HEK293 (cell line): ENCODE data around the gene GPAM.

Experiments
- CTCF ChIA-PET: fragments of 350-600 bp; formaldehyde crosslinking; extraction: SDS; loops from one replicate; lab custom pipeline; 2021; ENCODE audit warnings: antibody characterized with exemption; lab: Yijun Ruan, JAX
- POLR2A ChIA-PET: fragments of 300-600 bp; formaldehyde crosslinking; extraction: SDS; loops from one replicate; lab custom pipeline; 2020; ENCODE audit warnings: antibody characterized with exemption, inconsistent platforms; lab: Yijun Ruan, JAX
- H3K27ac ChIP-seq: fragments of 200-500 bp; sonication (Bioruptor generic); 2 replicates; pipeline ENCODE4 v1.5.1; 2014; ENCODE audit warnings: low read depth, low read length, control low read depth, inconsistent platforms; ENCODE audit errors: extremely low read depth
- H3K36me3 ChIP-seq, 2 experiments: fragments of 200-500 bp in 1 of 2; sonication (Bioruptor generic) in 1 of 2; 1 replicate in 1 of 2; 2 replicates in 1 of 2; pipeline ENCODE4 v1.5.1; 2014 to 2017; ENCODE audit warnings: inconsistent platforms in 2 of 2, low read length in 2 of 2; ENCODE audit not compliant: control insufficient read depth in 2 of 2, insufficient read depth in 1 of 2
- H3K4me1 ChIP-seq: fragments of 200-500 bp; sonication (Bioruptor generic); 2 replicates; pipeline ENCODE4 v1.5.1; 2014; ENCODE audit warnings: mild to moderate bottlenecking, low read length, inconsistent platforms; ENCODE audit not compliant: control insufficient read depth, insufficient read depth
- H3K4me3 ChIP-seq: 2 replicates; pipeline ENCODE4 v1.5.1; 2011; ENCODE audit warnings: low read depth, mild to moderate bottlenecking, control low read depth, low read length, moderate library complexity
- H3K9me3 ChIP-seq: fragments of 200-500 bp; sonication (Bioruptor generic); 2 replicates; pipeline ENCODE4 v1.5.1; 2014; ENCODE audit warnings: low read depth, low read length, inconsistent platforms; ENCODE audit not compliant: control insufficient read depth, insufficient read depth
- EGR2 ChIP-seq: fragments of 450-650 bp; formaldehyde crosslinking; IDR thresholded peaks from 2 replicates; pipeline ENCODE4 v1.5.1; 2016; ENCODE audit warnings: low read depth, missing biosample characterization, missing genetic modification characterization
- FEZF1 ChIP-seq: fragments of 450-650 bp; formaldehyde crosslinking; IDR thresholded peaks from 2 replicates; pipeline ENCODE4 v1.5.1; 2016; ENCODE audit warnings: missing biosample characterization, missing genetic modification characterization
- GFI1B ChIP-seq: fragments of 450-650 bp; formaldehyde crosslinking; IDR thresholded peaks from 2 replicates; pipeline ENCODE4 v1.5.1; 2016; ENCODE audit warnings: missing biosample characterization, missing genetic modification characterization
- GLIS1 ChIP-seq: fragments of 450-650 bp; formaldehyde crosslinking; IDR thresholded peaks from 2 replicates; pipeline ENCODE4 v1.5.1; 2016; ENCODE audit warnings: missing biosample characterization, missing genetic modification characterization
- HOXD13 ChIP-seq: sonication (generic); formaldehyde crosslinking; IDR thresholded peaks from 2 replicates; pipeline ENCODE4 v1.8.0; 2022; ENCODE audit warnings: missing genetic modification reagents, borderline replicate concordance
- INSM2 ChIP-seq: fragments of 450-650 bp; formaldehyde crosslinking; IDR thresholded peaks from 2 replicates; pipeline ENCODE4 v1.5.1; 2016; ENCODE audit warnings: missing biosample characterization, missing genetic modification characterization
- MZF1 ChIP-seq: fragments of 450-650 bp; formaldehyde crosslinking; IDR thresholded peaks from 2 replicates; pipeline ENCODE4 v1.5.1; 2017; ENCODE audit warnings: missing biosample characterization, missing genetic modification characterization, borderline replicate concordance
- OSR2 ChIP-seq: fragments of 450-650 bp; formaldehyde crosslinking; IDR thresholded peaks from 2 replicates; pipeline ENCODE4 v1.5.1; 2016; ENCODE audit warnings: missing biosample characterization, missing genetic modification characterization
- OVOL3 ChIP-seq: fragments of 450-650 bp; formaldehyde crosslinking; IDR thresholded peaks from 2 replicates; pipeline ENCODE4 v1.5.1; 2016; ENCODE audit warnings: missing biosample characterization, missing genetic modification characterization
- SCRT1 ChIP-seq: fragments of 450-650 bp; formaldehyde crosslinking; IDR thresholded peaks from 2 replicates; pipeline ENCODE4 v1.5.1; 2016; ENCODE audit warnings: missing biosample characterization, missing genetic modification characterization, borderline replicate concordance
- SETDB1 ChIP-seq: IDR thresholded peaks from one replicate; pipeline ENCODE4 v1.6.1; 2017; ENCODE audit warnings: mild to moderate bottlenecking, low read length, moderate library complexity, mixed read lengths; ENCODE audit not compliant: insufficient read length
- YY1 ChIP-seq: fragments of 450-650 bp; formaldehyde crosslinking; IDR thresholded peaks from 2 replicates; pipeline ENCODE4 v1.5.1; 2018; ENCODE audit warnings: missing biosample characterization, missing genetic modification characterization
- YY2 ChIP-seq: fragments of 450-650 bp; formaldehyde crosslinking; IDR thresholded peaks from 2 replicates; pipeline ENCODE4 v1.5.1; 2016; ENCODE audit warnings: missing biosample characterization, missing genetic modification characterization
- ZBTB1 ChIP-seq: fragments of 450-650 bp; formaldehyde crosslinking; IDR thresholded peaks from 2 replicates; pipeline ENCODE4 v1.5.1; 2016; ENCODE audit warnings: missing biosample characterization, missing genetic modification characterization
- ZFP3 ChIP-seq: fragments of 450-650 bp; formaldehyde crosslinking; IDR thresholded peaks from 2 replicates; pipeline ENCODE4 v1.5.1; 2016; ENCODE audit warnings: low read depth, missing biosample characterization, missing genetic modification characterization
- ZNF114 ChIP-seq: fragments of 450-650 bp; formaldehyde crosslinking; IDR thresholded peaks from 2 replicates; pipeline ENCODE4 v1.5.0; 2017; ENCODE audit warnings: missing biosample characterization, missing genetic modification characterization
- ZNF146 ChIP-seq: fragments of 450-650 bp; formaldehyde crosslinking; IDR thresholded peaks from 2 replicates; pipeline ENCODE4 v1.5.1; 2016; ENCODE audit warnings: missing biosample characterization, missing genetic modification characterization
- ZNF155 ChIP-seq: fragments of 450-650 bp; formaldehyde crosslinking; IDR thresholded peaks from 2 replicates; pipeline ENCODE4 v1.5.1; 2016; ENCODE audit warnings: missing biosample characterization, missing genetic modification characterization
- ZNF157 ChIP-seq: fragments of 450-650 bp; formaldehyde crosslinking; IDR thresholded peaks from 2 replicates; pipeline ENCODE4 v1.5.1; 2016; ENCODE audit warnings: missing biosample characterization, missing genetic modification characterization
- ZNF19 ChIP-seq: fragments of 450-650 bp; formaldehyde crosslinking; IDR thresholded peaks from 2 replicates; pipeline ENCODE4; 2016; ENCODE audit warnings: missing biosample characterization, missing genetic modification characterization, low read depth
- ZNF239 ChIP-seq: fragments of 450-650 bp; formaldehyde crosslinking; IDR thresholded peaks from 2 replicates; pipeline ENCODE4 v1.5.1; 2016; ENCODE audit warnings: missing biosample characterization, missing genetic modification characterization
- ZNF324 ChIP-seq: fragments of 450-650 bp; formaldehyde crosslinking; IDR thresholded peaks from 2 replicates; pipeline ENCODE4 v1.5.1; 2016; ENCODE audit warnings: missing biosample characterization, missing genetic modification characterization
- ZNF473 ChIP-seq: fragments of 450-650 bp; formaldehyde crosslinking; IDR thresholded peaks from 2 replicates; pipeline ENCODE4 v1.5.1; 2017; ENCODE audit warnings: missing biosample characterization, missing genetic modification characterization
- ZNF518A ChIP-seq: fragments of 450-650 bp; formaldehyde crosslinking; conservative IDR thresholded peaks from 2 replicates; pipeline ENCODE4 v1.5.1; 2016; ENCODE audit warnings: low read depth, missing biosample characterization, missing genetic modification characterization
- ZNF626 ChIP-seq: fragments of 450-650 bp; sonication (Bioruptor Pico); formaldehyde crosslinking; IDR thresholded peaks from 2 replicates; pipeline ENCODE4 v1.5.1; 2018; ENCODE audit warnings: missing biosample characterization, missing genetic modification characterization, inconsistent platforms
- ZNF639 ChIP-seq: fragments of 450-650 bp; formaldehyde crosslinking; IDR thresholded peaks from 2 replicates; pipeline ENCODE4 v1.5.1; 2016; ENCODE audit warnings: missing biosample characterization, missing genetic modification characterization
- ZNF654 ChIP-seq: fragments of 450-650 bp; formaldehyde crosslinking; IDR thresholded peaks from 2 replicates; pipeline ENCODE4 v1.5.1; 2016; ENCODE audit warnings: low read depth, missing biosample characterization, missing genetic modification characterization
- ZNF660 ChIP-seq: fragments of 450-650 bp; IDR thresholded peaks from 2 replicates; pipeline ENCODE4 v1.5.1; 2018; ENCODE audit warnings: missing biosample characterization, mild to moderate bottlenecking, missing genetic modification characterization
- ZNF677 ChIP-seq: fragments of 450-650 bp; IDR thresholded peaks from 2 replicates; pipeline ENCODE4 v1.5.0; 2018; ENCODE audit warnings: missing biosample characterization, mild to moderate bottlenecking, missing genetic modification characterization, moderate library complexity
- ZNF785 ChIP-seq: fragments of 450-650 bp; formaldehyde crosslinking; IDR thresholded peaks from 2 replicates; pipeline ENCODE4 v1.5.1; 2016; ENCODE audit warnings: missing biosample characterization, missing genetic modification characterization
- ZNF830 ChIP-seq: fragments of 450-650 bp; IDR thresholded peaks from 2 replicates; pipeline ENCODE4 v1.5.0; 2018; ENCODE audit warnings: missing biosample characterization, missing genetic modification characterization, low read depth, mild to moderate bottlenecking, moderate library complexity
- ZNF837 ChIP-seq: fragments of 450-650 bp; formaldehyde crosslinking; IDR thresholded peaks from 2 replicates; pipeline ENCODE4 v1.5.1; 2016; ENCODE audit warnings: missing biosample characterization, missing genetic modification characterization
- ZSCAN30 ChIP-seq: fragments of 450-650 bp; IDR thresholded peaks from 2 replicates; pipeline ENCODE4 v1.5.1; 2018; ENCODE audit warnings: missing biosample characterization, mild to moderate bottlenecking, missing genetic modification characterization, moderate library complexity
- ZSCAN5A ChIP-seq: fragments of 450-650 bp; formaldehyde crosslinking; IDR thresholded peaks from 2 replicates; pipeline ENCODE4 v1.5.1; 2016; ENCODE audit warnings: missing biosample characterization, missing genetic modification characterization

The GPAM gene

GRCh38 chr10:112168733-112169132 is 14.8 kb downstream of the GPAM start:
- CTCF ChIA-PET = interaction anchor here (0.6 to 1.3 kb wide), 2 partner anchors 23 to 139 kb away, joined by 3 to 4 read pairs; no protein-coding TSS in a partner anchor
- POLR2A ChIA-PET = no interaction called here
- no peak overlapping the region for H3K27ac ChIP-seq

GRCh38 chr10:112166800-112167199 is 16.8 kb downstream of the GPAM start:
- Histone ChIP-seq H3K27ac (no peak overlapping the region), H3K36me3 (peaks cover 22 to 77% of the 10 kb centered on the region in 2 experiments), H3K4me3 (no peak overlapping the region), H3K9me3 (no peaks in the 10 kb centered on the region), H3K4me1 (no peaks in the 10 kb centered on the region)
- ChIA-PET CTCF (no interaction called here), POLR2A (no interaction called here)
- TF ChIP-seq FEZF1 (tag by site-specific recombination) (no peak), ZSCAN5A (tag by site-specific recombination) (no peak), YY1 (tag by site-specific recombination) (no peak), ZNF639 (no peak), ZNF114 (tag by site-specific recombination) (no peak), ZFP3 (tag by site-specific recombination) (no peak), ZNF830 (tag by site-specific recombination) (no peak), MZF1 (tag by site-specific recombination) (no peak), ZNF239 (no peak), ZNF324 (no peak), ZNF155 (tag by site-specific recombination) (no peak), OVOL3 (no peak), SETDB1 (no peak), ZNF626 (no peak), ZNF157 (tag by site-specific recombination) (no peak), GFI1B (tag by site-specific recombination) (no peak), HOXD13 (CRISPR knock-in tag) (no peak), ZNF518A (no peak)

More at GRCh38 chr10:112168733-112169132, 14.8 kb downstream of the GPAM start:
- Histone ChIP-seq H3K4me1 (no peaks in the 10 kb centered on the region), H3K4me3 (no peak overlapping the region)
- no peak for TF ChIP-seq ZBTB1
- no peak for TF ChIP-seq ZSCAN30 (tag by site-specific recombination)
- TF ChIP-seq OVOL3 = no peak
- no peak for TF ChIP-seq ZNF660 (tag by site-specific recombination)
- no peak for TF ChIP-seq ZNF146 (tag by site-specific recombination)
- no peak for TF ChIP-seq ZNF19 (tag by site-specific recombination)
- no peak for TF ChIP-seq GFI1B (tag by site-specific recombination)
- no peak for TF ChIP-seq GLIS1 (tag by site-specific recombination)
- TF ChIP-seq SCRT1 (tag by site-specific recombination) = no peak
- TF ChIP-seq INSM2 = no peak
- no peak for TF ChIP-seq OSR2 (tag by site-specific recombination)
- no peak for TF ChIP-seq YY2
- TF ChIP-seq ZNF473 (tag by site-specific recombination) = no peak
- TF ChIP-seq EGR2 (tag by site-specific recombination) = no peak
- no peak for TF ChIP-seq ZNF785 (tag by site-specific recombination)
- TF ChIP-seq ZNF654 (tag by site-specific recombination) = no peak
- no peak for TF ChIP-seq ZNF677 (tag by site-specific recombination)
- no peak for TF ChIP-seq ZNF837
- TF ChIP-seq, all 188 proteins: peak for 0
- H3K36me3 ChIP-seq = peaks cover 36 to 79% of the 10 kb centered on the region in 2 experiments
- no peaks in the 10 kb centered on the region for H3K9me3 ChIP-seq
